ENCODE data around the gene NOD2. TPM values are rescaled to one million over a fixed set of nuclear protein-coding genes. Genes with fewer than 3 reads are reported as not detected.

Gene NOD2
- total RNA-seq, 4 donors from 2014 or later: 1.7 to 4.1 TPM; not detected in 2

DNA sequence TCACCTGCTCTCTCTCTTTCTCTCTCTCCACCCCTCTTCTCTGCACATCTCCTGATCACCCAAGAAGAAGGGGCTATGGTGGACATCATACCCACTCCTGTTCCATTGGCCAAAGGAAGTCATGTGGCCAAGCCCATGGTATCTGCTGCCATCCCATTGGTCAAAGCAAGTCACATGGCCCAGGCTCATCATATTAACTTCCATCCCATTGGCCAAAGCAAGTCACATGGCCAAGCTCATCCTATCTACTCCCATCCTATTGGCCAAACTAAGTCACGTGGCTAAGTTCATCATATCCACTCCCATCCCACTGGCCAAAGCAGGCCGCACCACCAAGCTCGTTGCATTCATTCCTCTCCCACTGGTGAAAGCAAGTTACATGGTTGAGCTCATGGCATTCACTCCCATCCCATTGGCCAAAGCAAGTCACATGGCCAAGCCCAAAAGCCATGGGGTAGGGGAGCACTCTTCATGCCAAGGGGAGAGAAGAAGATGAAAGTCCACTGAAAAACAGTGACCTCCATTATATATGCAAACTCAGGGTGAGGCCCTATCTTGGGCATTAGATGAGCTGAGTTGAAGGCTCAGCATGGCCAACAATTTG, 41.5 kb upstream of the NOD2 start:
- Histone ChIP-seq H3K4me1 (no peaks in the 10 kb centered on the region), H3K27ac (no peak overlapping the region), H3K36me3 (no peaks in the 10 kb centered on the region), H3K9me3 (no peaks in the 10 kb centered on the region), H3K27me3 (no peaks in the 10 kb centered on the region), H3K4me3 (no peak overlapping the region)
- DNase-seq: no peak
- TF ChIP-seq, protein P1, sequence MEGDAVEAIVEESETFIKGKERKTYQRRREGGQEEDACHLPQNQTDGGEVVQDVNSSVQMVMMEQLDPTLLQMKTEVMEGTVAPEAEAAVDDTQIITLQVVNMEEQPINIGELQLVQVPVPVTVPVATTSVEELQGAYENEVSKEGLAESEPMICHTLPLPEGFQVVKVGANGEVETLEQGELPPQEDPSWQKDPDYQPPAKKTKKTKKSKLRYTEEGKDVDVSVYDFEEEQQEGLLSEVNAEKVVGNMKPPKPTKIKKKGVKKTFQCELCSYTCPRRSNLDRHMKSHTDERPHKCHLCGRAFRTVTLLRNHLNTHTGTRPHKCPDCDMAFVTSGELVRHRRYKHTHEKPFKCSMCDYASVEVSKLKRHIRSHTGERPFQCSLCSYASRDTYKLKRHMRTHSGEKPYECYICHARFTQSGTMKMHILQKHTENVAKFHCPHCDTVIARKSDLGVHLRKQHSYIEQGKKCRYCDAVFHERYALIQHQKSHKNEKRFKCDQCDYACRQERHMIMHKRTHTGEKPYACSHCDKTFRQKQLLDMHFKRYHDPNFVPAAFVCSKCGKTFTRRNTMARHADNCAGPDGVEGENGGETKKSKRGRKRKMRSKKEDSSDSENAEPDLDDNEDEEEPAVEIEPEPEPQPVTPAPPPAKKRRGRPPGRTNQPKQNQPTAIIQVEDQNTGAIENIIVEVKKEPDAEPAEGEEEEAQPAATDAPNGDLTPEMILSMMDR (IDR thresholded peaks at IDR 0.05): no peak
- TF ChIP-seq POLR2A (IDR thresholded peaks at IDR 0.05): no peak

DNA sequence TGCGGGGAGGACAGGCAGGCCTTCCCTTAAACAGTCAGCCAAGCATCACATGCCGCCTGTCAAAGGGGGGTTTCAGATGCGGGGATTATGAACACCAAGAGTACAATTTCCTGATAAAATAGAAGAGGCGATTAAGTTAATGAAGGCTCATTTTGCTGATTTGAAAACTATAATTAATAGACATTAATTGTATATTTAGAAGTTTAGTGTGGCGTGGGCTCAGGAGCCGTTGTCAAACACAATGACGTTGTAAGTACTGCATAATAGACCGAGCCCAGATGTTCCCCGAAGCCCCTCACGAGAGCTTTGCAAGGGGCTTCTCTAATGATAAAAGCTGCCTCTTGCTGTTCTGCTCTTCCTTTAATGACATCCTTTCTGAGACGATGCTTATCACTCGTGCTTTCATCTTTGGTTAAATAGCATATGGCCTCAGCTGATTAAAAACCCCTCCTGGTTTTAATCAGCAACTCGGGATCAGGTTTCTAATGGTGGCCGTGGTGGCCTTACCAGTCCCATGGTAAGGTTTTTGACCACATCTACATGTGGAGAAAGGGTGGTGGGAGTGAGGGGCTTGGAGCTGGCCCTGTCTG, 40.5 kb upstream of the NOD2 start:
- no peaks in the 10 kb centered on the region for H3K9me3 ChIP-seq
- no peaks in the 10 kb centered on the region for H3K36me3 ChIP-seq
- H3K4me3 ChIP-seq: no peak overlapping the region
- no peak overlapping the region for H3K27ac ChIP-seq
- no peaks in the 10 kb centered on the region for H3K27me3 ChIP-seq
- H3K4me1 ChIP-seq: no peaks in the 10 kb centered on the region
- DNase-seq: no peak
- no peak for TF ChIP-seq POLR2A (IDR thresholded peaks at IDR 0.05)
- TF ChIP-seq, protein P1 (IDR thresholded peaks at IDR 0.05): no peak

DNA sequence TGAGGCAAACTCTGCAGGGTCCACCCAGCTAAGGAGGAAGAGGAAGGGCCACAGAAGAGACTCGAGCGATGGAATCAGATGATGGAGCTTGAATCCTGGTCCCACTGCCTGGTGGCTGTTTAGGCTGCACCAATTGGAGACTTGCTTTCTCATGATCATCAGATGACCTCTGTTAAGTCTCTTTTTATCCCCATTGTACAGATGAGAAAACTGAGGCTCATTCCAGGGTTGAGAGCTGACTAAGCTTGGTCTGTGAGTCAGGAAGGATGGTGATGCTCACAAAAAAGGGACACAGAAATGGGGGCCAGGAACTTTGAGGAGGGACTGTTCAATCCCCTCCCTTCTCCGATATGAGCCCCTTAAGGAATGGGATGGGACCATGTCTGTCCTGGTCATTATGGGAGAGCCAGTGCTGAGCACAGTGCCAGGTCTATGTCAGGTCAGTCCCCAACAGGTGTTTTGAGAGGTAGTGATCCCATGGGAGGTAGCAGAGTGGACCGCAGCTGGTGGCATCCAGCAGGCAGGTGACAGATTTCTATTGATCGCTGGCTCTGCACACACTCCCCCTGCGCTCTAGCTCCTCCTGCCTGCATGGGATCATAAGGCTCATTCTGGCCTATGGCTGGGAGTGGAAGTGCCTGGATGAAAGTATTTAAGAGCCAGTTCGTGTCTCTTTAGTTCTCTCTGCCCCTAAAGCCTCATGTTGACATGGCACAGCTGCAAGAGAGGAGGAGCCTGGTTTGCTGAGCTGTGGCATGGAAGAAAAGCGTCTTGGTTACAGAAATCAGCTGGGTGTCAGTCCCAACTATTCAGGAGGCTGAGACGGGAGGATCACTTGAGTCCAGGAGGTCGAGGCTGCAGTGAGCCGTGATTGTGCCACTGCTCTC, 39.5 kb upstream of the NOD2 start:
- H3K4me3 ChIP-seq: no peak overlapping the region
- no peaks in the 10 kb centered on the region for H3K4me1 ChIP-seq
- H3K9me3 ChIP-seq: no peaks in the 10 kb centered on the region
- H3K27me3 ChIP-seq: no peaks in the 10 kb centered on the region
- TF ChIP-seq POLR2A (IDR thresholded peaks at IDR 0.05): no peak
- TF ChIP-seq, protein P1 (IDR thresholded peaks at IDR 0.05): no peak
- no peaks in the 10 kb centered on the region for H3K36me3 ChIP-seq
- no peak for DNase-seq
- H3K27ac ChIP-seq: no peak overlapping the region

DNA sequence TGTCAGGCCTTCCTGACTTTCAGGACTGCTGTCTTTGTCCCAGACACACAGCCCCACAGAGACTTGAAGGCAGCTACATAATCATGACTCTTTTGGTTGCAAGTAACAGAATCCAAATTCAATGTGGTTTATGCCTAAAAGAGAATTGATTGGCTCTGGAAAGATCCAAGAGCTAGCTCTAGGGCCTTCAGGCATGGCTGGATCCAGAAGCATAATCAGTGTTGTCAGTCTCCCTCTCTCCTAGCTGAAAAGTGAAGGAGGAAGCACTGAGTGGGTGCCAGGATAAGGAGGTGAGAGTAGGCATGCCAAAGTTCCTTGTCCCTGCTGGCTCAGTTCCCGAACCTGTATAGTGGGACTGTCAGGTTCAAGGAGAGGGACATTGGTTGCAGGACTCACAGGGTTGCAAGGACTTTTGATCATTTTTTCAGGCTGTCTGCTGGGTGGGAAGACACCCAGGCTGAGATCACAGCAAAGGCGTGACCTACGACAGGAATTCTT, 37.8 kb upstream of the NOD2 start:
- Histone ChIP-seq H3K27me3 (no peaks in the 10 kb centered on the region), H3K9me3 (no peaks in the 10 kb centered on the region), H3K36me3 (no peaks in the 10 kb centered on the region), H3K4me3 (no peak overlapping the region), H3K27ac (no peak overlapping the region), H3K4me1 (no peaks in the 10 kb centered on the region)
- no peak for TF ChIP-seq POLR2A (IDR thresholded peaks at IDR 0.05)
- TF ChIP-seq, protein P1 (IDR thresholded peaks at IDR 0.05): no peak
- DNase-seq: no peak

DNA sequence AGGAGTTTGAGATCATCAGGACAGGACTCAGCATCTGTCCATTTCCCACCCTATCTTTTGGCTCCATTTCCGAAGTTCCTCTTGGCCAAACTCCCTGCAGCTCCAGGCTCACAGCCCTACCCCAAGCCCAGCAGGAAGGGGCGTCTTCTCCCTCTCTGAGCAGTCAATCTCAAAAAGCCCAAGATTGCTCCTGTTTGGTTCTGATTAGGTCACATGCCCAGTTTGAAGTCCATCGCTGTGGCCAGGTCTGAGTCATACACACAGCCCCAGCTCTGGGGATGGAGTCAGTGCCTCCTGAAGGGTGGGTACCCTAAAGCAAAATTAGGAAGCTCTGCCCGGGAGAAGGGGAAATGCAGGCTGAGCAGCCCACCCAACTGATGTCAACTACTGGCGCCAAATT, 36.2 kb upstream of the NOD2 start:
- Histone ChIP-seq H3K4me1 (no peaks in the 10 kb centered on the region), H3K9me3 (no peaks in the 10 kb centered on the region), H3K27me3 (no peaks in the 10 kb centered on the region), H3K36me3 (no peaks in the 10 kb centered on the region), H3K27ac (no peak overlapping the region), H3K4me3 (no peak overlapping the region)
- TF ChIP-seq, protein P1 (IDR thresholded peaks at IDR 0.05): no peak
- TF ChIP-seq POLR2A (IDR thresholded peaks at IDR 0.05): no peak
- no peak for DNase-seq
